Stomach (tissue), 4 donors: ENCODE measurements around the gene PRTG.

ENCODE experiments used
- CTCF ChIP-seq, 7 experiments: fragments of 450-650 bp in 4 of 7; fragments of 200-600 bp in 3 of 7; sonication (generic) in 3 of 7; IDR thresholded peaks; one replicate each; pipeline ENCODE4 v1.5.1; 2016 to 2019; ENCODE audit warnings: antibody characterized with exemption in 7 of 7, control low read depth in 2 of 7, mild to moderate bottlenecking in 1 of 7
- POLR2A ChIP-seq, 4 donors: fragments of 450-650 bp; IDR thresholded peaks; one replicate each; pipeline ENCODE4 v1.6.1; 2016; ENCODE audit warnings: antibody characterized with exemption in 4 of 4, control low read depth in 2 of 4, mild to moderate bottlenecking in 1 of 4, moderate library complexity in 1 of 4
- POLR2AphosphoS5 ChIP-seq, 3 donors: sonication (generic); formaldehyde crosslinking; IDR thresholded peaks; one replicate each; pipeline ENCODE4 v1.6.1; 2016; ENCODE audit warnings: antibody characterized with exemption in 3 of 3

GRCh38 chr15:55599439-55599838 is 143.5 kb downstream of the PRTG start:
- TF ChIP-seq CTCF (IDR thresholded peaks at IDR 0.05) (no peak), POLR2A (IDR thresholded peaks at IDR 0.05) (no peak), POLR2AphosphoS5 (IDR thresholded peaks at IDR 0.05) (no peak)
